Parathyroid adenoma (tissue), 2 donors: ENCODE data around the gene HELZ.
"Not testable (repeated sequence)": the region's sequence is repeated elsewhere in the genome, so short reads cannot be mapped to it uniquely, and the experiment has no call there.

Experiments
- H2AFZ ChIP-seq: fragments of 300-600 bp; sonication (generic); one replicate; pipeline ENCODE4 v1.7.0; 2017; ENCODE audit warnings: antibody characterized with exemption, mild to moderate bottlenecking
- H3K27ac ChIP-seq: fragments of 300-600 bp; sonication (generic); one replicate; pipeline ENCODE4 v1.7.0; 2017
- H3K27me3 ChIP-seq: fragments of 300-600 bp; sonication (generic); one replicate; pipeline ENCODE4 v1.7.0; 2017; ENCODE audit warnings: low read length; ENCODE audit not compliant: control insufficient read depth, insufficient read depth
- H3K36me3 ChIP-seq: fragments of 300-600 bp; sonication (generic); one replicate; pipeline ENCODE4 v1.7.0; 2017; ENCODE audit warnings: low read length; ENCODE audit not compliant: control insufficient read depth, insufficient read depth
- H3K4me1 ChIP-seq: fragments of 300-600 bp; sonication (generic); one replicate; pipeline ENCODE4 v1.7.0; 2017; ENCODE audit warnings: control low read depth
- H3K4me2 ChIP-seq: fragments of 300-600 bp; sonication (generic); one replicate; pipeline ENCODE4 v1.7.0; 2017; ENCODE audit warnings: low read length
- H3K4me3 ChIP-seq: fragments of 300-600 bp; sonication (generic); one replicate; pipeline ENCODE4 v1.7.0; 2017; ENCODE audit warnings: low read depth, low read length
- H3K79me2 ChIP-seq: fragments of 300-600 bp; sonication (generic); one replicate; pipeline ENCODE4 v1.7.0; 2017; ENCODE audit warnings: control low read depth
- H3K9ac ChIP-seq: fragments of 300-600 bp; sonication (generic); one replicate; pipeline ENCODE4 v1.7.0; 2017; ENCODE audit warnings: mild to moderate bottlenecking
- H3K9me3 ChIP-seq: fragments of 300-600 bp; sonication (generic); one replicate; pipeline ENCODE4 v1.7.0; 2017; ENCODE audit warnings: low read length; ENCODE audit not compliant: control insufficient read depth
- TF ChIP-seq, protein P1 (sequence below): fragments of 300-600 bp; sonication (generic); IDR thresholded peaks from one replicate; pipeline ENCODE4 v1.7.0; 2017; ENCODE audit warnings: antibody characterized with exemption, mild to moderate bottlenecking
- donor health status: primary hyperparathyroidism.

Gene HELZ

GRCh38 chr17:67143318-67143717, 101.7 kb downstream of the HELZ start:
- Histone ChIP-seq H3K36me3 (no peaks in the 10 kb centered on the region), H3K4me2 (no peak overlapping the region), H3K4me3 (no peak overlapping the region), H2AFZ (no peak overlapping the region), H3K9ac (no peak overlapping the region), H3K9me3 (no peaks in the 10 kb centered on the region), H3K27me3 (no peaks in the 10 kb centered on the region), H3K4me1 (no peaks in the 10 kb centered on the region), H3K79me2 (no peaks in the 10 kb centered on the region), H3K27ac (no peak overlapping the region)
- TF ChIP-seq, protein P1, sequence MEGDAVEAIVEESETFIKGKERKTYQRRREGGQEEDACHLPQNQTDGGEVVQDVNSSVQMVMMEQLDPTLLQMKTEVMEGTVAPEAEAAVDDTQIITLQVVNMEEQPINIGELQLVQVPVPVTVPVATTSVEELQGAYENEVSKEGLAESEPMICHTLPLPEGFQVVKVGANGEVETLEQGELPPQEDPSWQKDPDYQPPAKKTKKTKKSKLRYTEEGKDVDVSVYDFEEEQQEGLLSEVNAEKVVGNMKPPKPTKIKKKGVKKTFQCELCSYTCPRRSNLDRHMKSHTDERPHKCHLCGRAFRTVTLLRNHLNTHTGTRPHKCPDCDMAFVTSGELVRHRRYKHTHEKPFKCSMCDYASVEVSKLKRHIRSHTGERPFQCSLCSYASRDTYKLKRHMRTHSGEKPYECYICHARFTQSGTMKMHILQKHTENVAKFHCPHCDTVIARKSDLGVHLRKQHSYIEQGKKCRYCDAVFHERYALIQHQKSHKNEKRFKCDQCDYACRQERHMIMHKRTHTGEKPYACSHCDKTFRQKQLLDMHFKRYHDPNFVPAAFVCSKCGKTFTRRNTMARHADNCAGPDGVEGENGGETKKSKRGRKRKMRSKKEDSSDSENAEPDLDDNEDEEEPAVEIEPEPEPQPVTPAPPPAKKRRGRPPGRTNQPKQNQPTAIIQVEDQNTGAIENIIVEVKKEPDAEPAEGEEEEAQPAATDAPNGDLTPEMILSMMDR: no peak

GRCh38 chr17:67142030-67142429, 103.0 kb downstream of the HELZ start:
- H3K9me3 ChIP-seq, H3K4me2 ChIP-seq, H3K36me3 ChIP-seq: not testable (repeated sequence)

DNA sequence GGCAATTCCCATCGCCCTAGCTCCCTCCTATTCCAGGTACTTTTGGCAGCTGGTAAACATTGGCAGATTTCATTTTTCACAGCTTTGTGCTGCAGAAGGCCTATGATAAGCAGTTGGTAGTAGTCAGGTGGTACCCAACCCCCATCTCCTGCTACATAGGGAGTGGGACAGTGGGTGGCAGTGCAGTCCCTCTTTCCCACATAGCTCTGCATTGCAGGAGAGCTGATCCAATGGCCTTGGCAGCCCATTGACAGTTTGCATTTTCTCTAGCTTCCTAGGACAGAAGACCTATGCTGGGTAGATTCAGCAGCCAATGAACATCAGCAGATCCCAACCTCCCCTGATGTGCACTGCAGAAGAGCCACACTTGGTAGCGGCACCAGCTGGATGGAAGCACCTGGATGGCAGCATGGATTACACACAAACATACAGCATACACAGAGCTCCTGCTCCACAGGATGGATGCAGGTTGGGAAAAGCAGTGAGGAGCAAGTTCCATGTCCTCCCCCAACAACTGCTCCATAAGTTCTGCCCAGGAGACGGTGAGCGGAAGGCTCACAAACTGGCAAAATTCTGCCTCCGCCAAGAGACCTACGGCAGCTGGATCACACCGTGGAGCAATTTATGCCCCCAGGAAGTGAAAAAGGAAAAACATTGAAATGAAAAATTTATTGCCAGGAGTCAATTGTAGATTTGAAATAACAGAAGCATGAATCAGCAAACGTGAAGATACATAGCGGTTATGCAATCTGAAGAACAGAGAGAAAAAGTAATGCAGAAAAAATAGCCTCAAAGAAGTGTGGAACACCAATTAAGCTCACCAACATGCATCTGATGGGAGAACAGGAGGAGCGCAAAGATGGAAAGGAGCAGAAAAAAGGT, 105.0 kb downstream of the HELZ start:
- H3K36me3 ChIP-seq: no peaks in the 10 kb centered on the region
- peaks cover 3% of the 10 kb centered on the region for H3K79me2 ChIP-seq
- H3K27me3 ChIP-seq: no peaks in the 10 kb centered on the region
- no peaks in the 10 kb centered on the region for H3K9me3 ChIP-seq
- no peak overlapping the region for H3K4me3 ChIP-seq
- H3K4me2 ChIP-seq: no peak overlapping the region
- TF ChIP-seq, protein P1: no peak
- no peak overlapping the region for H3K9ac ChIP-seq
- no peak overlapping the region for H2AFZ ChIP-seq
- H3K4me1 ChIP-seq: no peaks in the 10 kb centered on the region
- H3K27ac ChIP-seq: no peak overlapping the region

More at GRCh38 chr17:67142030-67142429, 103.0 kb downstream of the HELZ start:
- not testable (repeated sequence) for H3K27ac ChIP-seq, H3K4me3 ChIP-seq, H3K79me2 ChIP-seq, H3K27me3 ChIP-seq, H3K9ac ChIP-seq, H2AFZ ChIP-seq, H3K4me1 ChIP-seq

GRCh38 chr17:67139289-67139688, 105.7 kb downstream of the HELZ start:
- Histone ChIP-seq H3K4me1 (no peaks in the 10 kb centered on the region), H3K36me3 (no peaks in the 10 kb centered on the region), H3K4me3 (no peak overlapping the region), H2AFZ (no peak overlapping the region), H3K27ac (no peak overlapping the region), H3K9ac (no peak overlapping the region), H3K4me2 (no peak overlapping the region), H3K79me2 (peaks cover 3% of the 10 kb centered on the region), H3K9me3 (no peaks in the 10 kb centered on the region), H3K27me3 (no peaks in the 10 kb centered on the region)
- TF ChIP-seq, protein P1: no peak

DNA sequence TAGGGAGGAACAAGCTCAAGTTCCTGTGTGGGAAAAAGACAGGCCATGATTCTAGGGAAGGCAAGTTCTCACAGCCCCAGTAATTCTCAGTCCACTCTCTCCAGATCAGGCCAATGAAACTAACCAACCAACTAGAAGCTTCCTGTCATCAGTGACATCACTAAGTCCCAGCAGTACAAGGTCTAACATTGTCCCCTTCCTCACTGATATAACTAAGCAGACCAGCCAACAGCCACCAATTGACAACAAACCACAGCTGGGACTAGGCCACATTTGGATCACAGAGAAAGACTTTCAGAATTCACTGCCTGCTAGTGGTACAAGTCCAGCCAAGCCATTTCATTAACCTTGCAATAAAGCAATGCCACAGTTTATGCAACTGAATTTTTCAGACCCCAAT, 106.6 kb downstream of the HELZ start:
- H3K4me3 ChIP-seq: no peak overlapping the region
- no peak overlapping the region for H2AFZ ChIP-seq
- no peaks in the 10 kb centered on the region for H3K36me3 ChIP-seq
- H3K27me3 ChIP-seq: no peaks in the 10 kb centered on the region
- no peak overlapping the region for H3K4me2 ChIP-seq
- H3K79me2 ChIP-seq: peaks cover 3% of the 10 kb centered on the region
- H3K9ac ChIP-seq: no peak overlapping the region
- TF ChIP-seq, protein P1: no peak
- H3K9me3 ChIP-seq: no peaks in the 10 kb centered on the region
- H3K4me1 ChIP-seq: no peaks in the 10 kb centered on the region
- H3K27ac ChIP-seq: no peak overlapping the region
